B cell (primary cell): Measurements from ENCODE around the gene AIM2. TPM values are rescaled to one million over a fixed set of nuclear protein-coding genes. Genes with fewer than 3 reads are reported as not detected.

Source experiments
- ATAC-seq: fragments of 200-7000 bp; cut with Tn5 transposase; one replicate; pipeline ENCODE4 v1.10.0; 2021; ENCODE audit warnings: low read depth, mild to moderate bottlenecking, moderate number of reproducible peaks, moderate library complexity
- CTCF ChIA-PET: fragments of 350-600 bp; sonication (Branson Sonifier 250); formaldehyde crosslinking; loops from one replicate; lab custom pipeline; 2021; ENCODE audit warnings: antibody characterized with exemption, inconsistent platforms; lab: Charles Lee
- POLR2A ChIA-PET: fragments of 350-600 bp; sonication (Branson Sonifier 250); formaldehyde crosslinking; loops from one replicate; lab custom pipeline; 2021; ENCODE audit warnings: antibody characterized with exemption; lab: Charles Lee
- DNase-seq: peaks from one replicate; pipeline ENCODE4 v3.0.0; 2013
- H2AFZ ChIP-seq: 2 replicates; pipeline ENCODE4 v1.6.1; 2012; ENCODE audit warnings: mild to moderate bottlenecking, low read depth, low read length; ENCODE audit not compliant: insufficient read depth, poor library complexity, severe bottlenecking
- H3K27ac ChIP-seq, 2 donors: 1 replicate in 1 of 2; 2 replicates in 1 of 2; pipeline ENCODE4 v1.5.1; 2012 to 2013; ENCODE audit warnings: low read length in 2 of 2, mild to moderate bottlenecking in 2 of 2, moderate library complexity in 1 of 2
- H3K27me3 ChIP-seq, 4 experiments: fragments of 200-600 bp in 1 of 4; sonication (generic) in 1 of 4; replicated peaks in 1 of 4; 1 replicate in 2 of 4; 2 replicates in 2 of 4; pipeline versions ENCODE4 v1.6.1 to v1.7.0; 2013 to 2016; ENCODE audit warnings: low read length in 3 of 4, mild to moderate bottlenecking in 2 of 4, mixed read lengths in 1 of 4, moderate library complexity in 1 of 4; ENCODE audit not compliant: insufficient read depth in 4 of 4, control insufficient read depth in 3 of 4; ENCODE audit errors: control extremely low read depth in 1 of 4
- H3K36me3 ChIP-seq, 2 experiments: replicated peaks in 1 of 2; 1 replicate in 1 of 2; 2 replicates in 1 of 2; pipeline versions ENCODE4 v1.6.1 to v1.7.1; 2013; ENCODE audit warnings: low read length in 1 of 2; ENCODE audit not compliant: insufficient read depth in 2 of 2, control insufficient read depth in 1 of 2; ENCODE audit errors: control extremely low read depth in 1 of 2, extremely low read depth in 1 of 2
- H3K4me1 ChIP-seq, 2 donors: fragments of 200-600 bp in 1 of 2; sonication (generic) in 1 of 2; 1 replicate in 1 of 2; 2 replicates in 1 of 2; pipeline versions ENCODE4 v1.5.1 to v1.6.1; 2013 to 2017; ENCODE audit warnings: low read length in 2 of 2; ENCODE audit not compliant: control insufficient read depth in 2 of 2, insufficient read depth in 2 of 2
- H3K4me2 ChIP-seq: replicated peaks from 2 replicates; pipeline ENCODE3; 2012; ENCODE audit warnings: mild to moderate bottlenecking, low read depth, low read length; ENCODE audit not compliant: poor library complexity, severe bottlenecking
- H3K4me3 ChIP-seq, 5 experiments: fragments of 200-600 bp in 1 of 5; sonication (generic) in 1 of 5; 1 replicate in 3 of 5; 2 replicates in 2 of 5; pipeline versions ENCODE4 v1.5.1 to v1.7.0; 2011 to 2016; ENCODE audit warnings: low read length in 4 of 5, mild to moderate bottlenecking in 4 of 5, low read depth in 2 of 5, control low read depth in 1 of 5, moderate library complexity in 1 of 5; ENCODE audit not compliant: insufficient read depth in 1 of 5; ENCODE audit errors: control extremely low read depth in 1 of 5, extremely low read depth in 1 of 5
- H3K79me2 ChIP-seq: fragments of 200-600 bp; sonication (generic); one replicate; pipeline ENCODE4 v1.6.0; 2016; ENCODE audit warnings: low read length; ENCODE audit not compliant: control insufficient read depth, insufficient read depth
- H3K9ac ChIP-seq: fragments of 200-600 bp; sonication (generic); 2 replicates; pipeline ENCODE4 v1.6.1; 2017; ENCODE audit warnings: mild to moderate bottlenecking, low read length, moderate library complexity
- H3K9me3 ChIP-seq, 3 donors: one replicate each; pipeline versions ENCODE4 v1.6.1 to v1.7.1; 2013; ENCODE audit warnings: low read length in 2 of 3; ENCODE audit not compliant: control insufficient read depth in 2 of 3, insufficient read depth in 1 of 3; ENCODE audit errors: control extremely low read depth in 1 of 3
- H4K20me1 ChIP-seq: 2 replicates; pipeline ENCODE4 v1.6.0; 2012; ENCODE audit warnings: mild to moderate bottlenecking, low read length; ENCODE audit not compliant: insufficient read depth, control insufficient read depth, poor library complexity, severe bottlenecking
- H3K27ac Mint-ChIP-seq: one replicate; pipeline ENCODE4 v1.8.0; 2021; ENCODE audit warnings: mixed read lengths
- H3K27me3 Mint-ChIP-seq: one replicate; pipeline ENCODE4 v1.8.0; 2021; ENCODE audit warnings: mixed read lengths
- H3K4me1 Mint-ChIP-seq: one replicate; pipeline ENCODE4 v1.8.0; 2021; ENCODE audit warnings: mixed read lengths
- H3K4me3 Mint-ChIP-seq: one replicate; pipeline ENCODE4 v1.8.0; 2021; ENCODE audit warnings: mixed read lengths
- H3K9me3 Mint-ChIP-seq: one replicate; pipeline ENCODE4 v1.8.0; 2022; ENCODE audit warnings: mixed read lengths; ENCODE audit not compliant: insufficient read depth
- EZH2 ChIP-seq: IDR thresholded peaks from 2 replicates; pipeline ENCODE4 v1.6.1; 2012; ENCODE audit warnings: borderline replicate concordance, low read depth, mild to moderate bottlenecking, moderate library complexity, low read length; ENCODE audit not compliant: insufficient read depth, poor library complexity, severe bottlenecking
- WGBS: methylation state at CpG from one replicate; pipeline ENCODE4 v1.1.5; 2013; ENCODE audit warnings: missing lambda C conversion rate; ENCODE audit not compliant: insufficient coverage; 5-methylcytosine and 5-hydroxymethylcytosine counted together
- intact Hi-C: fragments of 100-400 bp; cut with micrococcal nuclease; formaldehyde crosslinking; loops from one replicate; pipeline ENCODE4 v1.10.0; 2022
- polyA plus RNA-seq: library from polyadenylated mRNA; depleted of rRNA; stranded (reverse); fragments of >200 nt; gene quantifications from 2 replicates; pipeline ENCODE4 v1.2.3, GENCODE V29; 2012
- total RNA-seq, 2 donors: library from RNA; stranded (reverse); fragments of 120-200 nt in 1 of 2; gene quantifications; 1 replicate in 1 of 2; 2 replicates in 1 of 2; pipeline versions ENCODE4 v1.2.3 to v1.2.4, GENCODE V29; 2013 to 2022
- TF ChIP-seq, protein P1 (sequence below): fragments of 200-600 bp; IDR thresholded peaks from one replicate; pipeline ENCODE4 v1.8.0; 2022; ENCODE audit warnings: antibody characterized with exemption, mild to moderate bottlenecking

AIM2 gene
- total and polyA plus RNA-seq, 2 donors (not counting 1 experiment from before 2014, with no cell fraction given), result 40.4 to 68.4 TPM

GRCh38 chr1:159079525-159079924 lies 3.0 kb upstream of the AIM2 start:
- no peak overlapping the region for H3K9ac ChIP-seq
- DNase-seq (no peak), ATAC-seq (no peak)
- CTCF ChIA-PET, result interaction anchor here (4.2 to 4.7 kb wide), 2 partner anchors 10 to 24 kb away, joined by 37 to 47 read pairs; no protein-coding TSS in a partner anchor
- H3K27ac ChIP-seq, result no peak overlapping the region
- no peaks in the 10 kb centered on the region for H3K9me3 Mint-ChIP-seq
- no peaks in the 10 kb centered on the region for H3K9me3 ChIP-seq
- H3K27ac Mint-ChIP-seq, result no peak overlapping the region
- H3K4me2 ChIP-seq, result no peak overlapping the region
- H2AFZ ChIP-seq, result no peak overlapping the region
- H3K4me3 Mint-ChIP-seq, result no peak overlapping the region
- H3K27me3 ChIP-seq, result no peaks in the 10 kb centered on the region
- POLR2A ChIA-PET, result no interaction called here
- TF ChIP-seq EZH2, result no peak
- TF ChIP-seq, protein P1, sequence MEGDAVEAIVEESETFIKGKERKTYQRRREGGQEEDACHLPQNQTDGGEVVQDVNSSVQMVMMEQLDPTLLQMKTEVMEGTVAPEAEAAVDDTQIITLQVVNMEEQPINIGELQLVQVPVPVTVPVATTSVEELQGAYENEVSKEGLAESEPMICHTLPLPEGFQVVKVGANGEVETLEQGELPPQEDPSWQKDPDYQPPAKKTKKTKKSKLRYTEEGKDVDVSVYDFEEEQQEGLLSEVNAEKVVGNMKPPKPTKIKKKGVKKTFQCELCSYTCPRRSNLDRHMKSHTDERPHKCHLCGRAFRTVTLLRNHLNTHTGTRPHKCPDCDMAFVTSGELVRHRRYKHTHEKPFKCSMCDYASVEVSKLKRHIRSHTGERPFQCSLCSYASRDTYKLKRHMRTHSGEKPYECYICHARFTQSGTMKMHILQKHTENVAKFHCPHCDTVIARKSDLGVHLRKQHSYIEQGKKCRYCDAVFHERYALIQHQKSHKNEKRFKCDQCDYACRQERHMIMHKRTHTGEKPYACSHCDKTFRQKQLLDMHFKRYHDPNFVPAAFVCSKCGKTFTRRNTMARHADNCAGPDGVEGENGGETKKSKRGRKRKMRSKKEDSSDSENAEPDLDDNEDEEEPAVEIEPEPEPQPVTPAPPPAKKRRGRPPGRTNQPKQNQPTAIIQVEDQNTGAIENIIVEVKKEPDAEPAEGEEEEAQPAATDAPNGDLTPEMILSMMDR, result no peak
- H3K4me1 ChIP-seq, result peaks cover 7 to 16% of the 10 kb centered on the region in 2 donors
- H3K36me3 ChIP-seq, result no peaks in the 10 kb centered on the region
- intact Hi-C loops, result loop anchor here (10.0 kb wide), 1 partner anchor 965 kb away; no protein-coding TSS in a partner anchor
- H3K27me3 Mint-ChIP-seq, result no peaks in the 10 kb centered on the region
- no peak overlapping the region for H3K4me3 ChIP-seq
- WGBS, result no CpG with 5 or more reads among the region's 1 CpG
- H3K79me2 ChIP-seq, result peaks cover 5% of the 10 kb centered on the region
- H3K4me1 Mint-ChIP-seq, result peaks cover 15% of the 10 kb centered on the region
- no peaks in the 10 kb centered on the region for H4K20me1 ChIP-seq
